Stomach (tissue), 4 donors: Measurements from ENCODE around the gene TMEM129.

Experiments
- CTCF ChIP-seq, 7 experiments: fragments of 450-650 bp in 4 of 7; fragments of 200-600 bp in 3 of 7; sonication (generic) in 3 of 7; IDR thresholded peaks; one replicate each; pipeline ENCODE4 v1.5.1; 2016 to 2019; ENCODE audit warnings: antibody characterized with exemption in 7 of 7, control low read depth in 2 of 7, mild to moderate bottlenecking in 1 of 7
- EP300 ChIP-seq: sonication (generic); formaldehyde crosslinking; IDR thresholded peaks from one replicate; pipeline ENCODE4 v1.6.1; 2017; ENCODE audit warnings: antibody characterized with exemption
- POLR2A ChIP-seq, 4 donors: fragments of 450-650 bp; IDR thresholded peaks; one replicate each; pipeline ENCODE4 v1.6.1; 2016; ENCODE audit warnings: antibody characterized with exemption in 4 of 4, control low read depth in 2 of 4, mild to moderate bottlenecking in 1 of 4, moderate library complexity in 1 of 4
- POLR2AphosphoS5 ChIP-seq, 3 donors: sonication (generic); formaldehyde crosslinking; IDR thresholded peaks; one replicate each; pipeline ENCODE4 v1.6.1; 2016; ENCODE audit warnings: antibody characterized with exemption in 3 of 3

DNA sequence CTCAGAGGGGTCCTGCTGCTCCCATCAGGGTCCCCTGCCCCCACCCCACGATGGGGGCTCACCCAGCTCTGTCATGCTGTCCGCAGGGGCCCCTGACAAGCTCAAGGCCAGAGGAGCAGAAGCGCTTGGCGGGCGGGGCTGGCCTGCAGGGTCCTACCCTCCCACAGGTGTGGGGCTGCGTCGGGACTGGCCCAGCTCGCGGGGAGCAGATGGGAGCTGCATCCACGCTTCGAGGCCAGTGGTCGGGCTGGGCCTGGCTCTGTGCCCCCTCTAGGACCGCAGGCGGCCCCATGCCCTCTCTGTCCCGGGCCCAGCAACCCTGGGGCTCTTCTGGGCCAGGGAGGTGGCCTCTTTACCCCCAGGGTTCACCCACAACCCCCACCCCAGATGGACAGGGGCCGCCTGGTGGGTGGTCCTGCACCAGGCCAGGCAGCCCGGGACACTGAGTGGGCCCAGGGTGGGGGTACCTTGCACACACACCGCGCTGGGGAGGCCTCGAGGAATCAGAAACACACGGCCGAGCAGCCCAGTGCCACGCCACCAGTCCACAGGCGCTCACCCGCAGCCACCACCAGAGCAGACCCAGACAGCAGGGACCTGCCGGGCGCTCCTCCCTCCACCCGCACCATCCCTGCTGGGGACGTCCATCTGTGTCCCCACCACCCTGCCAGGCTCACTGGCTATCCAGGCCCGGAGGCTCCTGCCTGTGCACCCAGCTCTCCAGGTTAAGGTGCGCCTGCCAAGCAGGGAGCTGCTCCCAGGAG is 30.2 kb upstream of the TMEM129 start:
- TF ChIP-seq CTCF (IDR thresholded peaks at IDR 0.05) = no peak
- no peak for TF ChIP-seq POLR2A (IDR thresholded peaks at IDR 0.05)
- no peak for TF ChIP-seq POLR2AphosphoS5 (IDR thresholded peaks at IDR 0.05)
- TF ChIP-seq EP300 = no peak
